Stimulated activated CD8-positive, alpha-beta memory T cell treated with anti-CD3 and anti-CD28 coated beads, Interleukin-4, amount 100 ng/mL, for 4 hours (primary cell): ENCODE results near the gene DYSF.
"Not testable (repeated sequence)": the region's sequence is repeated elsewhere in the genome, so short reads cannot be mapped to it uniquely, and the experiment has no call there.

Experiments
- DNase-seq, 2 donors: peaks; one replicate each; pipeline ENCODE4 v3.0.0-alpha.2; 2020; ENCODE audit warnings: low read depth in 2 of 2, low spot score in 1 of 2

The DYSF gene

GRCh38 chr2:71453404-71454220, at the start of gene DYSF:
Gene DYSF (plus strand): TSS chr2:71453561.
- DNase-seq: no peak

- DNase-seq: no peak
Measured at GRCh38 chr2:71409611-71410010, 43.8 kb upstream of the DYSF start.

- DNase-seq: no peak
Measured at GRCh38 chr2:71410696-71411095, 42.7 kb upstream of the DYSF start.

- not testable (repeated sequence) for DNase-seq
Measured at GRCh38 chr2:71416866-71417265, 36.5 kb upstream of the DYSF start.

- no peak for DNase-seq
Measured at GRCh38 chr2:71417300-71418202, 35.8 kb upstream of the DYSF start.

- no peak for DNase-seq
Measured at GRCh38 chr2:71419145-71419544, 34.2 kb upstream of the DYSF start.

GRCh38 chr2:71419976-71420375, 33.4 kb upstream of the DYSF start:
- DNase-seq: no peak

GRCh38 chr2:71422786-71423185, 30.6 kb upstream of the DYSF start:
- DNase-seq: no peak

GRCh38 chr2:71423817-71424420, 29.4 kb upstream of the DYSF start:
- no peak for DNase-seq

GRCh38 chr2:71426721-71427120, 26.6 kb upstream of the DYSF start:
- DNase-seq: no peak

GRCh38 chr2:71428472-71429383, 24.6 kb upstream of the DYSF start:
- no peak for DNase-seq

GRCh38 chr2:71445142-71445541, 8.2 kb upstream of the DYSF start:
- DNase-seq: not testable (repeated sequence)

- no peak for DNase-seq
Measured at GRCh38 chr2:71446505-71446904, 6.9 kb upstream of the DYSF start.

- DNase-seq: no peak
Measured at GRCh38 chr2:71449343-71449742, 4.0 kb upstream of the DYSF start.

- no peak for DNase-seq
Measured at GRCh38 chr2:71451705-71452104, 1.7 kb upstream of the DYSF start.

- DNase-seq: no peak
Measured at GRCh38 chr2:71452565-71452964, 796 bp upstream of the DYSF start.

GRCh38 chr2:71454221-71455010, 1.1 kb downstream of the DYSF start:
- no peak for DNase-seq

GRCh38 chr2:71455011-71455740, 1.8 kb downstream of the DYSF start:
- no peak for DNase-seq
